Activated gamma-delta T cell treated with Interleukin-2 at 50 U/mL for 16 hours (primary cell): ENCODE measurements around the gene CMA1.

Experiments used
- DNase-seq: peaks from one replicate; pipeline ENCODE4 v3.0.0-alpha.2; 2020

Gene CMA1

GRCh38 chr14:24465368-24465767 is 42.7 kb downstream of the CMA1 start:
- DNase-seq, result no peak

GRCh38 chr14:24463884-24464785 is 43.9 kb downstream of the CMA1 start:
- no peak for DNase-seq

- DNase-seq, result no peak
Measured at GRCh38 chr14:24463017-24463883, 44.8 kb downstream of the CMA1 start.

- DNase-seq, result no peak
Measured at GRCh38 chr14:24461336-24461735, 46.7 kb downstream of the CMA1 start.

GRCh38 chr14:24459331-24459730 is 48.7 kb downstream of the CMA1 start:
- DNase-seq, result no peak

GRCh38 chr14:24458736-24459135 is 49.3 kb downstream of the CMA1 start:
- DNase-seq, result no peak

- DNase-seq, result no peak
Measured at GRCh38 chr14:24456980-24457379, 51.1 kb downstream of the CMA1 start.
